ENCODE results near the gene ATG12. TPM values are rescaled to one million over a fixed set of nuclear protein-coding genes. Genes with fewer than 3 reads are reported as not detected.

ATG12 gene
- total RNA-seq, 1 donor from 2014 or later, result 50.6 TPM

DNA sequence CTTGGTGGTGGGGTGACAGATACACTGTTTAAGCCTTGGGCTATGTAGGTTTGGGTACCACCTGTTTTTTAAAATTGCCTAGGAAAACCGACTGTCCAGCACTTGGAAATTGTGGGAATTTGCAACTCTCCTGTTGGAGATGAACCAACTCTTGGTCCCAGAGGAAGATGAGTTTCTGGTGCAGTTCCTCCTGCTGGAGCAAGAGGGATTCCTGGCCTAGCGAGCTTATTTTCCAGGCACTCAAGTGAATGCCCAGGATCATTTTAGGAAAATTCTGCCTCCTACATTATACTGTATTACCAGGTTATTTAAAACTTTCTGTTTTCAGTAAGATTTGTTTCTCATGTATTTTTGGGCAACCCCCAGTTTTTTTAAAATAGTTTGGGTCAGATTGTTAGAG, 34.1 kb upstream of the ATG12 start:
- Histone ChIP-seq H3K27me3 (no peaks in the 10 kb centered on the region), H3K27ac (no peak overlapping the region), H3K9me3 (no peaks in the 10 kb centered on the region), H3K36me3 (peaks cover 0 to 16% of the 10 kb centered on the region in 2 donors), H3K4me1 (no peaks in the 10 kb centered on the region), H3K4me3 (no peak overlapping the region)
- intact Hi-C loops (cut with DNase I), result no loop called here
- TF ChIP-seq CTCF (IDR thresholded peaks at IDR 0.05), result no peak
- TF ChIP-seq POLR2A (IDR thresholded peaks at IDR 0.05), result no peak
- TF ChIP-seq POLR2AphosphoS5 (IDR thresholded peaks at IDR 0.05; ENCODE audit: insufficient read depth in 1 of 2, low read depth in 1 of 2), result no peak
- DNase-seq (ENCODE audit: extremely low spot score in 2 of 2), result no peak

GRCh38 chr5:115873392-115873791, 32.0 kb upstream of the ATG12 start:
- TF ChIP-seq POLR2A (IDR thresholded peaks at IDR 0.05), result no peak
- TF ChIP-seq POLR2AphosphoS5 (IDR thresholded peaks at IDR 0.05; ENCODE audit: insufficient read depth in 1 of 2, low read depth in 1 of 2), result no peak
- no peak for TF ChIP-seq CTCF (IDR thresholded peaks at IDR 0.05)
- H3K4me3 ChIP-seq, result no peak overlapping the region
- H3K4me1 ChIP-seq, result no peaks in the 10 kb centered on the region
- H3K27ac ChIP-seq, result no peak overlapping the region
- peaks cover 0 to 20% of the 10 kb centered on the region in 2 donors for H3K36me3 ChIP-seq
- H3K27me3 ChIP-seq, result no peaks in the 10 kb centered on the region
- no peak for DNase-seq (ENCODE audit: extremely low spot score in 2 of 2)
- intact Hi-C loops (cut with DNase I), result no loop called here
- no peaks in the 10 kb centered on the region for H3K9me3 ChIP-seq

GRCh38 chr5:115872447-115872846, 31.1 kb upstream of the ATG12 start:
- H3K27me3 ChIP-seq, result no peaks in the 10 kb centered on the region
- intact Hi-C loops (cut with DNase I), result no loop called here
- no peaks in the 10 kb centered on the region for H3K4me1 ChIP-seq
- H3K27ac ChIP-seq, result no peak overlapping the region
- H3K9me3 ChIP-seq, result no peaks in the 10 kb centered on the region
- TF ChIP-seq POLR2A (IDR thresholded peaks at IDR 0.05), result no peak
- no peak for TF ChIP-seq CTCF (IDR thresholded peaks at IDR 0.05)
- no peak for TF ChIP-seq POLR2AphosphoS5 (IDR thresholded peaks at IDR 0.05; ENCODE audit: insufficient read depth in 1 of 2, low read depth in 1 of 2)
- peaks cover 0 to 20% of the 10 kb centered on the region in 2 donors for H3K36me3 ChIP-seq
- no peak for DNase-seq (ENCODE audit: extremely low spot score in 2 of 2)
- H3K4me3 ChIP-seq, result no peak overlapping the region

GRCh38 chr5:115869256-115869795, 28.0 kb upstream of the ATG12 start:
- intact Hi-C loops (cut with DNase I), result no loop called here
- no peak for TF ChIP-seq CTCF (IDR thresholded peaks at IDR 0.05)
- TF ChIP-seq POLR2AphosphoS5 (IDR thresholded peaks at IDR 0.05; ENCODE audit: insufficient read depth in 1 of 2, low read depth in 1 of 2), result no peak
- no peak for TF ChIP-seq POLR2A (IDR thresholded peaks at IDR 0.05)
- no peak for DNase-seq (ENCODE audit: extremely low spot score in 2 of 2)

GRCh38 chr5:115859378-115859777, 18.0 kb upstream of the ATG12 start:
- intact Hi-C loops (cut with DNase I), result no loop called here
- DNase-seq (ENCODE audit: extremely low spot score in 2 of 2), result no peak
- H3K27ac ChIP-seq, result no peak overlapping the region
- no peaks in the 10 kb centered on the region for H3K9me3 ChIP-seq
- H3K4me1 ChIP-seq, result peaks cover 50% of the 10 kb centered on the region
- TF ChIP-seq POLR2AphosphoS5 (IDR thresholded peaks at IDR 0.05; ENCODE audit: insufficient read depth in 1 of 2, low read depth in 1 of 2) (no peak), CTCF (IDR thresholded peaks at IDR 0.05) (no peak), POLR2A (IDR thresholded peaks at IDR 0.05) (no peak)
- no peaks in the 10 kb centered on the region for H3K27me3 ChIP-seq
- H3K36me3 ChIP-seq, result no peaks in the 10 kb centered on the region
- H3K4me3 ChIP-seq, result no peak overlapping the region

More at GRCh38 chr5:115869256-115869795, 28.0 kb upstream of the ATG12 start:
- Histone ChIP-seq H3K27ac (no peak overlapping the region), H3K27me3 (no peaks in the 10 kb centered on the region), H3K36me3 (peaks cover 0 to 20% of the 10 kb centered on the region in 2 donors), H3K4me3 (no peak overlapping the region), H3K9me3 (no peaks in the 10 kb centered on the region), H3K4me1 (no peaks in the 10 kb centered on the region)
